GM12873 (cell line): ENCODE measurements around the gene SMU1.

Experiments used
- TF ChIP-seq, protein P1 (sequence below): IDR thresholded peaks from 2 replicates; pipeline ENCODE4 v1.5.1; 2012; ENCODE audit warnings: low read depth, mild to moderate bottlenecking, moderate library complexity, low read length, control low read depth; ENCODE audit not compliant: insufficient read depth; ENCODE audit errors: missing control alignments

The SMU1 gene

DNA sequence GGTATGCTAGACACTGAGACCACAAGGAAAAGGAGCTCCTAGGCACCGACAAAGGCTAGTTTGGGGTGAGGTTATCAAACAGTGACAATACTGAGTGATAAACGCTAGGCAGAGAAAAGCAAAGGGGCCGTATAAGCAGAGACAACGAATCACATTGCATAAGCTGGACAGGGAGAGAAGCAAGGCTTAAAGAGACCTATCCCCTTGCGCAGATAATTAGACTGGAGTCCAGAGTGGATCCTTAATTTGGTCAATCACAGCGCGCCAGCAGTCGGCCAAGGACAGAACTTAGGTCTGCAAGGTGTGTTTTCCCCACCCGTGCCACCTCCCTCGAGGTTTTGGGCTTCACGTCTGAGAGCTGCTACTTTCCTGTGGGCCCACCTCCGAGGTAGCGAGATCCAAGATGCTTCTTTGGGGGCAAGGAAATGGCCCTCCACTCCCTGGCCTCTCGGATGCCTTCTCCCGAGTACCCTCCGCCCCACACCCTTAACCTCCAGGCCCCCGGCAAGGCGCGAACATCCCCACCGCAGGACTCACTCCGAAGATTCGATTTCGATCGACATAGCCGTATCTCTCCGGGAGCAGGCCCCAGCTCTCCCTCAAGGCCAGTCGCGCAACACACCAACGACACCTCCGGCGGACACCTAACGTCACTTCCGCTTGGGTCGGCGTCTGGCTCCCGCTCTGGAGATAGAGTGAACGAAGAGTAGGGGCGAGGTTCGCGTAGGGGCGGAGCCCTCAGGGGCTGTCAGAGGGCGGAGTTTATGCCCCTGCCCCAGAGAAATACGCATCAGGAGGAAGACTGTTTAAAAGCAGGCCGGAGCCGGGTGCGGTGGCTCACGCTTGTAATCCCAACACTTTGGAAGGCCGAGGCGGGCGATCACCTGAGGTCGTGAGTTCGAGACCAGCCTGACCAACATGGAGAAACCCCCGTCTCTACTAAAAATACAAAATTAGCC is at the start of gene SMU1:
Gene SMU1 (minus strand): TSS at position 629 of the 959 bp plus-strand sequence. CDS start 66 bp downstream, at position 563.
- TF ChIP-seq, protein P1, sequence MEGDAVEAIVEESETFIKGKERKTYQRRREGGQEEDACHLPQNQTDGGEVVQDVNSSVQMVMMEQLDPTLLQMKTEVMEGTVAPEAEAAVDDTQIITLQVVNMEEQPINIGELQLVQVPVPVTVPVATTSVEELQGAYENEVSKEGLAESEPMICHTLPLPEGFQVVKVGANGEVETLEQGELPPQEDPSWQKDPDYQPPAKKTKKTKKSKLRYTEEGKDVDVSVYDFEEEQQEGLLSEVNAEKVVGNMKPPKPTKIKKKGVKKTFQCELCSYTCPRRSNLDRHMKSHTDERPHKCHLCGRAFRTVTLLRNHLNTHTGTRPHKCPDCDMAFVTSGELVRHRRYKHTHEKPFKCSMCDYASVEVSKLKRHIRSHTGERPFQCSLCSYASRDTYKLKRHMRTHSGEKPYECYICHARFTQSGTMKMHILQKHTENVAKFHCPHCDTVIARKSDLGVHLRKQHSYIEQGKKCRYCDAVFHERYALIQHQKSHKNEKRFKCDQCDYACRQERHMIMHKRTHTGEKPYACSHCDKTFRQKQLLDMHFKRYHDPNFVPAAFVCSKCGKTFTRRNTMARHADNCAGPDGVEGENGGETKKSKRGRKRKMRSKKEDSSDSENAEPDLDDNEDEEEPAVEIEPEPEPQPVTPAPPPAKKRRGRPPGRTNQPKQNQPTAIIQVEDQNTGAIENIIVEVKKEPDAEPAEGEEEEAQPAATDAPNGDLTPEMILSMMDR = no peak

DNA sequence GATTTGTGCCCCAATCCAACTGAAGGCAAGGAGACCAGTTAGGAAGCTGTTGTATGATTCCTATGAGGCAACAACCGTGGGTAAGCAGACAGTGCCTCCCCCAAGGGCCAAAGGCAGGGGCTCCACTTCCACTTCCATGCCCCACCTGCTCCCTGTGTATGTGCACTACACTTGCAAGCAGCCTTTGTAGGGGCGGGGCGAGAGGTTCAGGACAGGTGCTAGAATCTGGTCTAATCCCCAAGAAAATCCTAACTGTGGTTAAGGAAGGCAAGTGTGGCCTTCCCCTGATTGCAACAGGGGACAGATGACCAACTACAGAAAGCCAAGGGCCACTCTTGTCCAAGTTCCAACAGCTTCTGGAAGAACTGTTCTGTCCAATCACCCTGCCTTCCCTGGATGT is 49.0 kb upstream of the SMU1 start:
- TF ChIP-seq, protein P1 = no peak

DNA sequence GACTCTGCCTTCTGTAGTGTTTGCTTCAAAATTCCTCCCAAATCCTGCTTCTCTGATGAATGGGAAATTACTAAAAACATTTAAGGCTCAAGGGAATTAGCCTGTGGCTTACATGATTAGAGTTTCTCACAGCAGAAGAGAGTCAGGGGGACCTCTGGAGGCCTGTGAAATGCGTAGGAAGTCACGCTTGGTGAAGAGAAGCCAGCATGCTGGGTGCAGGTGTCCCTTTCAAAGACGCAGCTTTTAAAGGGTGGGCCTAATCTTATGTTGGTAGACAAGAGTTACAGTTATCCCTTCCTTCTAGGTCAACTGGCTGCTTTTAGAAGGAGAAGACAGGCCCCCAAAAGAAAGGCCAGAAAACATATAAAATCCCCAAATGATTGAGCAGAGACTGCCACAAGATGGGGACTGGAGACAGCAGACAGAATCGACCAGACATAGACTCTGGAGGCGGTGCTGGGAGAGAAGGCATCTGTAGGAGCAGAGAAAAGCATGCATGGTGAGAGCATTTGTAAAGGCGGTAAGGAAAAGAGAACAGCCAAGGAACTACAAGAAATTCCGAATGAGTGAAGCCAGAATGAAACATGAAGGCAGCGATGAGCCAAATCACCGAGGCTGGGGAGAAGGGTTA is 48.4 kb upstream of the SMU1 start:
- TF ChIP-seq, protein P1 = peak; percentile 15

DNA sequence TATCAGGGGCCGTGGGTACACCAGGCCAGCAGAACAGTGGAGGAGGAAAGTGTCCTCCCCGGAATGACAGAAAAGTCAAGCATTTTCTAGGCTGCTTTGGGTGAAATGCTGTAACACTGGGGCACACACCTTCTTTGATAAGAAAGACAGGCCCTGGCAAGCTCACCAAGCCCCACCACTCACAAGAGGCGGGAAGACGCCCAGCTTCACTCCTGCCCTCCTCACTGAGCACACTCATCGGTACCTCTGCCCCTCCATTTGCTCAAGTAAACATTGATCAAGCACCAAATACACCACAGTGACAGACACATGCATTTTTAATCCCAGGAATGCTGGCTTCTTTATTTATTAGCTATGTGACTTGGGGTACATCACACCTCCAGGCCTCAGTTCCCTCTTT is 47.6 kb upstream of the SMU1 start:
- TF ChIP-seq, protein P1 = no peak

DNA sequence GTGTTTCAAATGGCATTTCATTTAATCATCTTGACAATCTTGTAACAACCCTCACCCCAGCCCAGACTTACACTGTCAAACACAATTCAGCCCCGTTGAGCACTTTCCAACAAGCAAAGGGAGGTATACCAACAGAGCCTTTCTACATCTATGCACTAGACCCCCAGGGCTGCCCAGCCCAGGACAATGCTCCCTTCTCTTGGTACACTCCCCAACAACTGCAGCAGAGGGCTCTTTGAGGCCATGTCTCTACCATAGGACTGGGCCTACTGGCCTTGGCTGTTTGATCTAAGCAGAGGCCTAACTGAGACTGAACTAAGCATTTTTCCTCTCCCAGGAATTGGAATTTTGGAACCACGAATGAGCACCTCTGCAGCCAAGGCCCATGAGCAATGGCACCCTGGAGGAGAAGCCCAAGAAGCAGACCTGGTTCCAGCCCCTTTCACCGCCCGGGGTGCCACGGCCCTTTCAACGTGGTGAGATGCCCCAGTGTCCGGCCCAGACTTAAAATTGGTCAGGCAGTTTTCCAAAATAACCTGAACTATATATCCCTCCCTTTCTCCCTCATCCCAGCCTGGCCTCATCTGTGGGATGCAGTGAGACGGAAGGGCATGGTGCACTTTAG is 47.0 kb upstream of the SMU1 start:
- TF ChIP-seq, protein P1 = no peak

DNA sequence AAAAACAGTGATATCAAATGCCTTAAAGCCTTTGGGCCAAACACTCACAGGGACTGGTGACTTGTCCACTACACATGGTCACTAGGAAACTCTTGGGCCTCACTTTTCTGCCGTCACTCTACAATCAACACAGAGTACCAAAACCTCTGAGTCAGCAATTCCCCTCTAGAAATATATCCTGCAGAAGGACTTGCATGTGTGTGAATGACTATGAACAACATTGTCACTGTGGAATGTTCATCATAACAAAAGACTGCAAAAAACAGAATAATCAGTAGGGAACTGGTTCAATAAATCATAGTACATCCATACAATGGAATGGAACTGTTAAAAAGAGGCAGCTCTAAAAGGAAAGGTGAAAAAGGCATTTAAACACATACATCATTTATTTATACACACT is 44.1 kb upstream of the SMU1 start:
- TF ChIP-seq, protein P1 = no peak

DNA sequence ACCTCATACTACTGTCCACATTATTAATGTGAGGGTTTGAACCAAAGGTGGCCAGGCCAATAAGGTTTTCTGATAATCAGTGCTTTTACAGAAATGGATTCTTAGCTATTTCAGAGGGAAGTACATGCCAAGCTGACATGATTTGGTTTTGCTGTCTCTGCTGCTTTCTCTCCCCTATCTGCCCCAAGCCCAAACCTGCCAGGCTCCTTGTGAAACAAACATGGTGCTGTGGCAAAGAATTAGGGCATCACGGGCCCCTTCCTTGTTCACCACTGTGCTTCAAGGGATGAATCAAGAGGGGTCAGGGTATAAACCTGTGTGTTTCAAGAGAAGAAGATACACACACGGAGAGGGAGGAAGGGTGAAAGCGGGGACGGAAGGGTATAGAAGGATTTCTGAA is 41.3 kb upstream of the SMU1 start:
- TF ChIP-seq, protein P1 = no peak
